ENCODE data around the gene ATP6V1G1.

DNA sequence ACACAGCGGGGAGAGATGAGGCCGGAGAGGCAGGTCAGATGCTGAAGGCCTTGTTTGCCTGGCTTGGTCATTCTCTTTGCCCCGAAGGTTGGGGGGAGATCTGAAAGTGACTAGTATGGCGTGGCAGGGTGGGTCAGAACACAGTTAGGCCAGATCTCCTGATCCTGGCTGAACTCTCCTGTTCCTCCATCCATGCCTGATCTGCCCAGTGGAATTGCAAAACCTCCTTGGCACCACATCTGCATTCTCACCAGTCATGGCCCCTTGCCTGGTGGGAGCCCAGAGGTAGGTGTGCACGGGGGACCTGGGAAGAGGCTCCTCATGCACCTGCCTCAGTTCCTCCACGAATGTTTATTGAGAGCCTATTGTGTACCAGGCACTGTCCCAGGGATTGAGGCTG is 46.8 kb downstream of the ATP6V1G1 start:
- TF ChIP-seq CTCF (IDR thresholded peaks at IDR 0.05; ENCODE audit: insufficient read depth, low read length, poor library complexity, severe bottlenecking) = no peak
- TF ChIP-seq EZH2phosphoT487 (conservative IDR thresholded peaks at IDR 0.05; ENCODE audit: low read length) = no peak
